ENCODE data around the gene TACC2.

DNA sequence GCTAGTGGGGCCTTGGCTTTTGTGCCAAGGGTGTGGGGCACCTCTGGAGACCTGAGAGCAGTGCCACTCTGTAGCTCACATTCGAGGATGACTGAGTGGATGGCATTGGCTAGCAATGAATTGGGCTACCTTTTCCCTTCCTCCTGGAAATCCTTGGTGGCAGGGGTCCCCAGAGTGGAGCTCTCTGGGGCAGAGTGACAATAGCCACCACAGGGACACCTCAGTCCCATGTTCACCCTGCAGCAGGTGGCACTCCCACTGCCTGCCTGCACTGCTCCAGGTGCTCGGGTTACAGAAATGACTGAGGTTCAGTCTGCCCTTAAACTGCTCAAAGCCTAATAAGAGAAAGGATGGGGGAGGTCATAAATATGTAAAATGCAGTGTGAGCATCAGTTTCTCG is 300.0 kb downstream of the TACC2 start:
- TF ChIP-seq, protein P1, sequence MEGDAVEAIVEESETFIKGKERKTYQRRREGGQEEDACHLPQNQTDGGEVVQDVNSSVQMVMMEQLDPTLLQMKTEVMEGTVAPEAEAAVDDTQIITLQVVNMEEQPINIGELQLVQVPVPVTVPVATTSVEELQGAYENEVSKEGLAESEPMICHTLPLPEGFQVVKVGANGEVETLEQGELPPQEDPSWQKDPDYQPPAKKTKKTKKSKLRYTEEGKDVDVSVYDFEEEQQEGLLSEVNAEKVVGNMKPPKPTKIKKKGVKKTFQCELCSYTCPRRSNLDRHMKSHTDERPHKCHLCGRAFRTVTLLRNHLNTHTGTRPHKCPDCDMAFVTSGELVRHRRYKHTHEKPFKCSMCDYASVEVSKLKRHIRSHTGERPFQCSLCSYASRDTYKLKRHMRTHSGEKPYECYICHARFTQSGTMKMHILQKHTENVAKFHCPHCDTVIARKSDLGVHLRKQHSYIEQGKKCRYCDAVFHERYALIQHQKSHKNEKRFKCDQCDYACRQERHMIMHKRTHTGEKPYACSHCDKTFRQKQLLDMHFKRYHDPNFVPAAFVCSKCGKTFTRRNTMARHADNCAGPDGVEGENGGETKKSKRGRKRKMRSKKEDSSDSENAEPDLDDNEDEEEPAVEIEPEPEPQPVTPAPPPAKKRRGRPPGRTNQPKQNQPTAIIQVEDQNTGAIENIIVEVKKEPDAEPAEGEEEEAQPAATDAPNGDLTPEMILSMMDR (IDR thresholded peaks at IDR 0.05), result no peak
- no peak for TF ChIP-seq POLR2A (IDR thresholded peaks at IDR 0.05)

Data from tibial nerve (tissue), 3 donors.